Kasumi-1 (cell line): ENCODE measurements around the gene PPP1R13B.
A peak's percentile ranks its signal among the peaks of the same experiment; 100 is the strongest.
"Not testable (repeated sequence)": the region's sequence is repeated elsewhere in the genome, so short reads cannot be mapped to it uniquely, and the experiment has no call there.

Experiments used
- DNase-seq, 2 experiments: peaks; one replicate each; lab custom pipeline; 2025; lab: John Stamatoyannopoulos, UW

PPP1R13B gene

DNA sequence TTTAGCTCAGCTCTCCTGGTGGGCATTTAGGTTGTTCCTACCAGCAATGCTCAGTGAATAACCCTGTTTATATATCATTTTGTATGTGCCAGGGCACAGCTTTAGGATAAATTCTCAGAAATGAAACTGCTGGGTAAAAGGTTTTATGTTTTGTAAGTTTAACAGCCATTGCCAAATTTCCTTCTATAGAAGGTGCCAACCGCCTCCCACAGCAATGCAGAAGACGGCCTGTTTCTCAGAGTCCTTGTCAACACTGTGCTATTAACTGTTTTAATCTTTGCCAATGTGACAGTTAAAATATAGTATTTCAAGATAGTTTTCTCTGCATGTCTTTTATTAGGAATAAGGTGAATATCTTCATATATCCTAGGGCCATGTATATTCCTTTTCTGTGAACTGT is 65.0 kb downstream of the PPP1R13B start:
- no peak for DNase-seq

DNA sequence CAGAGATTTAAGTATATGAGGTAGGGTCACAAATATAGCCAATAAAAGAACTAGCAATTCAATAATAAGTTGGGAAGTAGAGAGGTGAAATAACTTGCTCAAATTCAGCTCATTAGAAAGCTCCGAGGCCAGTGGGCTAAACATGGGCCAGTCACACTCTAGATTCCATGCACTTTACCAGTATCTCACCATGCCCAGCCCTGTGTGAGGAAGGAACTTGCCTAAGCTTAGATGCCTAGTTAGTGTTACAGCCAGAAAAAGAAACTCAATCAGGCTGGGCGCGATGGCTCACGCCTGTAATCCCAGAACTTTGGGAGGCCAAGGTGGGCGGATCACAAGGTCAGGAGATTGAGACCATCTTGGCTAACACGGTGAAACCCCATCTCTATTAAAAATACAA is 71.1 kb downstream of the PPP1R13B start:
- not testable (repeated sequence) for DNase-seq

DNA sequence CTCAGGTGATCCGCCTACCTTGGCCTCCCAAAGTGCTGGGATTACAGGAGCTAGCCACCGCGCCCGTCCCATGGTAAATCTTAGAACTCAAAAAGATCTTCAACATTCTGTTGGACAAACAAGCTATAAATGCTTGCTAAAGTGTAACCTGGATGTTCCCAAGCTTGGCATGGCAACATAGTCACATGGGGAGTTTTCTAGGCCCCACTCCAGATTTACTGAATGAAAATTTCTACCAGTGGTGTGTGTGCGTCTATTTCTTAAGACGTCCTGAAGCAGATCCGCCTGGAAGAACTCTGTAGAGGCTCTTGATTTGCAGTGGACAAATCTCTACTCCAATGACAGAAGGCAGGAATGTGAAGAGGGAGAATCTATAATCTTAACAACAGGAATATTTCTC is 71.9 kb downstream of the PPP1R13B start:
- DNase-seq = no peak

DNA sequence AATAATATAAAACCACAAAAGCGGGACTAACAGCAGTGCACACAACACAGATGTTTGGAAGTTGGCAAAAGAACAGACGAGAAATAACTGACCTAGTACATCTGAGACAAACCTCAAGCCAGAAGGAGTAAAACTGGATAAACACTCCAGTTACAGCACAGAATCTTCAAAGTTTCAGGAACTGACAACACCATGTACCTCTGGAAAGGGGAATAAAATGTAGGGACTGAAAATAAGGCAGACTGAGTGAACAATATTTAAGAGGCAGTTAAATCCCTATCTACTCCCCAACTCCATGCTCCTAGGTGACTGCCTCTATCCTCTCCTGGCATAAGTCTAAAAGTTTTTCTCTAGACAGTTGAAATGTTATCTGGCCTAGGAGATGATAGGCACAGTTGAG is 73.9 kb downstream of the PPP1R13B start:
- no peak for DNase-seq

DNA sequence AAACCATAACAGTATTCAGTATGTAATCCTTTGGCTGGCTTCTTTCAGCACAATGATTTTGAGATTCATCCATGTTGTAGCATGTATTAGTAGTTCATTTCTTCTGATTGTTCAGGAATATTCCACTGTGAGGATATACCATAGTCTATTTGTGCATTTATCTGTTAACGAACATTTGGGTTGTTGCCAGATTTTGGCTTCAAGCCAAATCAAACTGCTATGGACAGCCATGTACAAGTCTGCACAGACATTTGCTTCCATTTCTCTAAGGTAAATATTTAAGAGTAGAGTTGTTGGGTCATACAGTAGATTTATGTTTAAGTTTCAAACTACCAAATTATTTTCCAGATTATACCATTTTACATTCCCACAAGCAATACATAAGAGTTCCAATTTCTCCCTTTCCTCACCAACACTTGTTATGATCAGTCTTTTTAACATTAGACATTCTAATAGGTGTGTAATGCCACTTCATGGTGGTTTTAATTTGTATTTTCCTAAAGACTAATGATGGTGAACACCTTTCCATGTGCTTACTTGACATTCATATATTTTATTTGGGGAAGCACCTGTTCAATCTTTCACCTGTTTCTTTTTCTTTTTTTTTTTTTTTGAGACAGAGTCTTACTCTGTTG is 75.2 kb downstream of the PPP1R13B start:
- no peak for DNase-seq

DNA sequence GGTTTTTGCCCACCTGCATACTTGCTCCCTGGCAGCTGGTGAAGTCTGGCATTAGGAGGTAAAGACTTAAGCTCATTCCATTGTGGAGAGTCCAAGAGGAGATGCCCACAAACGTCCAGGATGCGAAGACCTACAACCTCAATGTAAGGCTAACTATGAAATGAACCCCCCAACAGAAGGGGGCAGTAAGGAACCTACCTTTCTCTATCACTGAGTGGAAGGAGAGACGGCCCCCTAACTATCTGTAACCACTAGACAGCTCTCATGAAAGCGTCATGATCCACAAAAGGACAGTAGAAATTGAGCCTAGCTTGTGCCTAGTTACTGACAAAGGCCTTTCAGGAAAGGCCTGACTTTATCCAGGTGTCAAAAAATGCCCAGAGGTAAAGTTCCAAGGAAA is 76.5 kb downstream of the PPP1R13B start:
- DNase-seq = no peak

DNA sequence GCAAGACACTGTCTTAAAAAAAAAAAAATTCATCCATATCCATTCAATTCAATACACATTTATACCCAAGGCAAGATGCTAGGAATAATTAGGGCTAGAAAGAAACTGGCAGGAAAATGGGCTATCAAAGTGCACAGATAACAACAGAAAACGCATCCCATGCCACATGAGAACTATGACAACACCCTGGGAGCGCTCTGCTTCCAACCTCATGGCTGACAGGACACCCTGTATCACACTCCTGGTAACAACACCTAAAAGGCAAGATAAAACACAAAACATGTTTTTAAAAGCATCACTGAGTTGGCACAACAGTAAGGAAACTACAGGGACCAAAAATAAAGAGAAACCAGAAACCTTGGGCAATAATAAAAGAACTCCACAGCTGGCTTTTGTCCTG is 76.9 kb downstream of the PPP1R13B start:
- no peak for DNase-seq

DNA sequence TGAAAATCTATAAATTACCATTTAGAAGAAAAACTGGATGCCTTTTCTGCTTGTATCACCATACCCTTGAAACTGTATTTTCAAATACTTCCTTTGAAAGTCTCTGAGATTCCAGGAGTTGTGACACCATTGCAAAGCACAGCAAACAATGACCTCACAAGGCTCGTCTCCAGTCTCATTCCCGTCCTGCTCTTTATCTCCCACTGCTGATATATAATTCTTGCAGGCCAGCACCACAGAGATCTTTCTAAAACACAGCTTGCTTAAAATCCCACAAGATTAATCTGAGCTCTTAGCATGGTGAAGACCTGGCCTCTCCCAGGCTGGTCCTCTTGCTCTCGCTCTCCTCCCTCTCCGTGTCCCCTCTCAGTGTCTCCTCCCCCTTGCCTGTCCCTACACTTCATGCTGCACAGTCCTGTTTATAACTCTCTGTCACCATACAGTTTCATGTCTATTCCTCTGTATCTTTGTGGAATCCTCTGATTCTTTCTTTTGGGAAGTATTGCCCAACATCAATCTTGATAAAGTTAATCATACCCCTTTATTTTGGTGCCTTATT is 80.0 kb downstream of the PPP1R13B start:
- no peak for DNase-seq

DNA sequence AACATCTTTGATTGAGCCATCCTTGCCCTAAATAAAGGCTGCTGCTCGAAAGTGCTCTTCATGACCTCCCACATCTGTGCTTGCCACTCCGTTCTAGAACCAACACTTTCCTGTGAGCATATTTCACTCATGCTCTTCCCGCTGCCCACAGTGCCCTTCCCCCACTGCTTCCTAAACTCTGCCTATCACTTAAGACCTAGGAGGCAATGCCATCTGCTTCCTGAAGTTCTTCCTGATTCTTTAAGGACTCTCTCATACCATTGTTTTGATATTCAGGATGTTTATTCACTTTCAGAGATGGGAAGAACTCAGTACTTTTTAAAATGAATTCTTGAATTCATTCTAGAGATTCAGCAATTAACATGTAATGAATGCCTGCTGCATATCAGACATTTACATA is 81.8 kb downstream of the PPP1R13B start:
- no peak for DNase-seq

DNA sequence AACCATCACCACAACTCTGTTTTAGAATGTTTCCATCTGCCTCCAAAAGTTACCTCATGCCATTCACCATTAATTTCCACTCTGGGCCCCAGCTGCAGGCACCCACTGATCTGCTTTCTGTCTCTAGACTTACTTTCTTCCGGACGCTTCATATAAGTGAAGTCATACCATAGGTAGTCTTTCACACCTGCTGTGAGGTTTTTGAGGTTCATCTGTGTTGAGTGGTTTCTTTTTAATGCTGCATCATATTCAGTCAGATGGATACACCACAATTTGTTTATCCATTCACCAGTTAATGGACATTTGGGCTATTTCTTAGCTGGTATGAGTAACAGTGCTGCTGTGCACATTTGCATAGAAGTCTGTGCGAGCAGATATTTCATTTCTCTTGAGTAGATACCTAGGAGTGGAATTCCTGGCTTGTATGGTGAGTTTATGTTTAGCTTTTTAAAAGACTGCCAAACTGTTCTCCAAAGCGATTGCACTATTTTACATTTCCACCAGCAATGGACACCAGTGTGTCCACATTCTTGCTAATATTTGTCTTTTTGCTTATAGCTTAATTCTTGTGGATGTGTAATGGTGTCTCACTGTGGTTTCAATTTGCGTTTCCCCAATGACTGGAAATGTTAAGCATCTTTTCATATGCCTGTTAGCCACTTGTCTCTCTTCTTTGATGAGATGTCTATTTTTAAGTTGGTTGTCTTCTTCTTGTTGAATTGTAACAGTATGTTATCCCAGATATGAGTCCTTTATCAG is 83.5 kb downstream of the PPP1R13B start:
- DNase-seq = no peak

DNA sequence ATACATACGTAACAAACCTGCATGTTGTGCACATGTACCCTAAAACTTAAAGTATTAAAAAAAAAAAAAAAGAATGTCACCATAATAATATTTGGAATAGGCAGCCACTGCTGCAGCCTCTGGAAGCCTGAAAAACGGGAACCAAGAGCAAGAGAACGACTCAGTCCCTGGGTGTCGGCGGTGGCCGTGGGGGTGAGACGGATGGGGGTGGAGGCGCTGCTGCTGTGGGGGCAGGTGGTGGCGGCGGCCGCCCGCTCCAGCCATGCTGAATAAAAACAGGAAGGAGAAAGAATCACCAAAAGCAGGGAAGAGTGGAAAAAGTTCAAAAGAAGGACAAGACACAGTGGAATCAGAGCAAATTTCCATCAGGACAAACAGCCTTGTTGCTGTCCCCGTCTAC is 84.8 kb downstream of the PPP1R13B start:
- DNase-seq = peak; percentile 45 to 55

DNA sequence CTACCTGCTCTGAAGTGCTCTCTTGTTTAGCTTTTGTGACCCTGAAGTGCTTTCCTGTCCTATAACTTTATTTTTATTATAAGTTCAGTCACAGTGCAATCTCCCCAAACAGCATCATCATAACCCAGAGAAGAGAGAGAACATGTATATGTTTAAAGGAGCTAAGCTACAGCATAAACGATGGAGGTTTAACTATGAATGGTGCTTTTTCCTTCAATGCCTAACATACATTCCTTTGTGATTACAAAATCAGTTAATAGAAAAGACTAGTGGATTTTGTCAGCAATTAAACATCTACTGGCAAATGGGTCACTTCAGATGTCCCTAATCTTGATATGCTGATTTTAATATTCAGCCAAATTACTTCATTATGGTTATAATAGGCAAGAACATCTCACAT is 85.3 kb downstream of the PPP1R13B start:
- no peak for DNase-seq

DNA sequence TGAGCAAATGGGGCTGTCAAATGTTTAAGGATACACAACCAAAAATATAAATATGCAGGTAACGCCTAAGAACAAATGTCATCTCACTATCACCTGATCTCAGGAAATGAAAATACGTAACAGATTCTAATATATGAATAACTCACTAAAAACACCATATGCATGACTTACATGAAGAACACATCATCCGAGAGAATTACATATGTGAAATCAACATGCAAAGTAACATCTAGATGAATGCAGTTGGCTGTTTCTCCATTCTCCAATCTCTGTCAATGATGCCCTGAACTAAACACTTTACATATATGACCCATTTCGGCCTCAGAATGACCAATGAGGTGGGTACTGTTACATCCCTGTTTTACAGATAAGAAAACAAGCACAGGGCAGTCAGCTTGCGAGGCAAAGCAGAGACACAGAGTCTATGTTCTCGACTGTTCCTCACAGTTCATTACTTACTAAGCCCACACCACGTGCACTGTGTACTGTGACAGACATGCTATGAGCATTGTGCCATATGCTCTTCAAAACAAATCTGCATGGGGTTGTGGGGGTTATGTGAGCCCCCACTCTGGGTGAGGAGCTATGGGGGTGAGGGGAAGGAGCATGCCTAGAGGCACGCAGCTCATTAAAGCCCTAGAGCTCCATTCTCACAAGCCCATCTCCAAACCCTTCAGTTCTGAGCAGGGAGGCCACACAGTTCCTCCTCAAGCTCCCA is 89.2 kb downstream of the PPP1R13B start:
- no peak for DNase-seq

DNA sequence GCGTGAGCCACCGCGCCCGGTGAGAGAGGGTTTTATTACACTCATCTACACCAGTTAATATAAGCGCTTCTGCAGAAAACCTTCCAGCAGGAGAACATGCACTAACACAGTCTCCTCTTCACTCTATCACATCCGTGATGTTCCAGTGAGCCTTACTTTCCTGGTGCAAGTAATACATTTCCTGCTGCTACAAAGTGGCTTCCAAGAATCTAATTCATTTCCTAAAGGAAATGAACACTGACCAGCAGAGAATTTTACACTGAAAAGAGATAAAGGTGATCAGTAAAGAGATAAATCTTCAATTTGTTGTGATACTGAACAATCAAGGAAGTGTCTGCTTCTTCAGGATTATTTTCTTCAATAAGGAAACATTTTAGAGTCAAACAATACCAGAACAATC is 92.3 kb downstream of the PPP1R13B start:
- no peak for DNase-seq

DNA sequence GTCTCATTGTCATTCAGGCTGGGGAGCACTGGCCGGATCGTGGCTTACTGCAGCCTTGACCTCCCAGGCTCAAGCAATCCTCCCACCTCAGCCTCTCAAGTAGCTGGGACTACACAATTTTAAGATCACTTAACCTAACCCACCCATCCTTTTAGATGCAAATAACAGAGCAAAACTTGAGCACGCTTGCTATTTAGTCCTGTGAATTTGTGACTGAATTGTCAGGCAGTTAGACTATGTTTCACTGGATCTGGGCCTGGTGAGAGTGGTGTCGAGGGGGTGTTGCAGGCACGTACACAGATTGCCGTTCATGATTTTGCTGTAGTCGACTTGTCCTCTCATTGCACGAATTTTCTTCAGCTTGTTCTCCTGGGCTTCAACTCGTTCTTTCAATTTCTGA is 93.6 kb downstream of the PPP1R13B start:
- no peak for DNase-seq

DNA sequence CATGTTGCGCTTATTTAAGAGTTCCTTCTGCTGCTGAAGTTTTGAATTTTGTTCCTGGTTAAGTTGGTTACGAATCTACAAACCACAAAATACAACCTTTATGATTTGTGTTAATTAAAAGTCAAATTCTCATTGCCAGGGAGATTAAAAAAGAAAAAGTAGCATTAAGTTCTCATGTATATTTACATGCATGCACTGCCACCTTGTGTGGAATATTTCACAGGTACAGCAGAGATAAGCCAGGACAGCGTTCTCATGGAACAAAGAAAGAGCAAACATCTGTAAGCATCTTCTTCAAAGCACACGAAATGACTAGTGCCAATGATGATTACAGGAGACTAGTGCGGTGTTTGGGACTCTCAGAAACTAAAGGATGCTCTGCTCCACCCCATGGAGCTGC is 97.5 kb downstream of the PPP1R13B start:
- DNase-seq = no peak

DNA sequence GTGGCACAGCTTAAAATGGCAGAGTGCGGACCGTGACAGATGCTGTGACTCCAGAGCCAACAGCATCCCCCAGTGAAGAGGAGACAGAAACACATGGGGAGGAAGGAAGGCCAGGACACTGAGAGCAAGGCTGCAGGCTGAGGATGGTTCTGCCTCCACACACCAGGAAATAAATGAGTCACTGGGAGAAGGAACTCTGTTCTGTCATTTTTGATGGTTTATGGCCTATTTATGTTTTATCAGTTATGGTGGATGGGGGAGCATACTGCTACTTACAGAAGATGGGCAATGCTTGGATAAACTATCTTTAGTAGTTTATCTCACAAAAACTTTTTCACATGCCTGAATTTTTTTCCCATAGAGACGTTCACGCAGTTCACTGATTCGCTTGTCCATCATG is 97.9 kb downstream of the PPP1R13B start:
- DNase-seq = peak; percentile 11 to 18

DNA sequence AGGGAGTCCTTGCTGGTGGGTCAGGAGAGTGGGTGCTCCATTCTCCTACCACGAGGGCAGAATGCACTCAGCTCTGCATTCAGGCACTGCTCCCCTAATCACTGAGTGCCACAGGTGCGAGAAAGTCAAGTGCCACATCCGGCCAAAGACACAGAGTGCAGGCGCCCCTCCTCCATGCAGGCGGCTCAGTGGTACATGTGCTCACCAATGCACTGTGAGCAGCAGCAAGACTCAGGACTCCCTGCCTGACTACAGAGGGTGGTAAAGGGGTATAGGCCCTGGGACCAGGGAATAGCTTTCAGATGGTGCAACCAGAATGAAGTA is 98.9 kb downstream of the PPP1R13B start:
- DNase-seq = no peak

DNA sequence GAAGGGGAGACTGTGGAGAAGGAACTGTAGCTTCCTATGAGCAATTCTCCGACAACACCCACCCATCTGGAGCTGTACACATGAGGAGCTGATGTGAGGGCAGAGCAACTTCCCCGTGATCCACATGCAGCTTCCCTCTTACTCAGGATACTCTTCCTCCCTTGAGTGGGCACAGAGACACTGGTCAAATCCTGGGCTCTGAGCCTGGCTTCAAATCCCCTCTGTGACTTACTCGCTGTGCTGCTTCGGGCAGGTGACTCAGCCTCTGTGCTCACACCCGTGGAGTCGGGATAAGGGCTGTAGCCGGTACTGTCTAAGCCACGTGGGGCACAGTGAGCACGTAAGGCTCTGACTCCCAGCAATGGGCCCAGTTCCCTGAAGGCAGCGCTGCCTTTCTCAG is 100.7 kb downstream of the PPP1R13B start:
- no peak for DNase-seq

DNA sequence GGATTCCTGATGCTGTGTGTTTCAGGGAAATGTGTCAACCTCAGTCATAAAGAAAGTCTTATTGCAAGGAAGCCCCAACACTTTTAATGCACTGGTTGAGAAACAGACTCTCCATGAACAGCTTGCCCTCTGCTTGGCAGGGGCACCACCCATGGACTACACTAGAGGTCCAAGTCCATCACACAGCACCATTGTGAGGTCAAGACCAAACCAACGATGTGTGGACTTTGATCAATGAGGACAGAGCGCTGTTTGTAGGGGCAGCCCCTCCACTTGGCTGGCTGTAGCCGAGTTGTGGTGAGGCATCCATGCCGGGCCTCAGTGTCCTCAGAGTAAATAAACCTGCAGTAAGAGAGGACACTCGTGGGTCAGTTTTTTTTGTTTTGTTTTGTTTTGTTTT is 102.0 kb downstream of the PPP1R13B start:
- no peak for DNase-seq

DNA sequence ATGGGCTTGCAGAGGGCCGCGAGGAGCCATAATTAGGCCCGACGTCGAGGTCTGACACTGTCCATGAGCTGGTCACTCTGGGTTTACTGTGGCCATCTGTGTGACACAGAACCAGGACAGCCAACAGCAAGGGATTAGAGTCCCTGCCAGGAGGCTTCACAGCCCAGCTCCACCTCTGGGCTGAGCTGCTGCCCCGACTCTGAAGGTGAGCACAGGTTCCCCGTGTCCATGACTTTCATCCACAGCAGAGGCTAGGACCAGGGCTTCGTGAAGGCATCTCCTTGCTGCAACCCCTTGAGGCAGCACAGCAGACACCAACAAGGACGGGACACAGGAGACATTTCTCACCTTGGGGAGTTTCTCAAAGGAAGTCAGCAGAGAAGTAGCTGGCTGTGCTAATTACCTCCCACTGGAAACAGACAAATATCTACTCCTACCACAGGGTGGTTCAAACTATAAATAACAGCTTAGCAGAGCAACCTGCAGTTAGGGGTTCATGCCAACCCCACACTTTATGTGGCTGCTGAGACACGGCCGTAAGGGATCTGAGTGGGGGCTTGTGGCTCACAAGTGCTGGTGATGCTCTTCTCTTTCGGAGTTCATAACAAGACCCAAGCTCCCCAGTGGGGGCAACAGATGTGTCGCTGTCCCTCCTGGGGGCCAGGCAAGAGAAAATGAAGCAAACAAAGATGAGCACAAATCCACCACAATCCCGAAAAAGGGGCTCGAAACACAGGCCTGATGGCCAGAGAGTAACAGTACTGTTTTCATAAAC is 102.6 kb downstream of the PPP1R13B start:
- DNase-seq = no peak

DNA sequence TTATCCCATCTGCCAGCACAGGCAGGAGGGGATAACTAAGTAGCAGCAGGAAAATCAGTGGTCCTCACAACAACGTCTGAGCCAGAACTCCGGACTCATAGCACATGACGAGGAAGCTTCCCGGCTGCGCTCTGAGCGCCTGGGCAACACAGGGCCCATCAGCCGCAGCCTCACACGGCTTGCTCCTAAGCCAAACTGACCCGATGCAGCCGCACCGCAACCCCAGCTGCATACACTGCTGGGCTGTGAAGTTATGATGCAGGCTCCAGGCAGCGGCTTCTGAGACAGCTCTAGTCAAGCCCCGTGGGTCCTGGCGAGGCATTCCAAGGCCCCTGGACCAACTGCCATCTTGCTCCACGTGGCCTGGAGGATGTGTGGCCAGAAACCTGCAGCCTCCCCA is 103.7 kb downstream of the PPP1R13B start:
- no peak for DNase-seq
